Thymus (tissue), 11 donors: Measurements from ENCODE around the gene BLMH. TPM values are rescaled to one million over a fixed set of nuclear protein-coding genes. Genes with fewer than 3 reads are reported as not detected.
A peak's percentile ranks its signal among the peaks of the same experiment; 100 is the strongest.

Experiments
- DNase-seq, 9 donors: peaks; one replicate each; pipeline ENCODE4 v3.0.0-alpha.2; 2013; ENCODE audit warnings: low spot score in 9 of 9, low read depth in 6 of 9, missing footprints in 1 of 9
- H3K27ac ChIP-seq, 2 donors: one replicate each; pipeline ENCODE4 v1.5.1; 2013; ENCODE audit warnings: control low read depth in 1 of 2, low read depth in 1 of 2, low read length in 1 of 2, mild to moderate bottlenecking in 1 of 2, moderate library complexity in 1 of 2
- H3K27me3 ChIP-seq, 2 donors: one replicate each; pipeline ENCODE4 v1.5.1; 2013; ENCODE audit warnings: low read length in 1 of 2; ENCODE audit not compliant: control insufficient read depth in 2 of 2, insufficient read depth in 1 of 2
- H3K36me3 ChIP-seq, 2 donors: one replicate each; pipeline ENCODE4 v1.5.1; 2013; ENCODE audit warnings: low read length in 1 of 2, mild to moderate bottlenecking in 1 of 2, moderate library complexity in 1 of 2; ENCODE audit not compliant: control insufficient read depth in 2 of 2, insufficient read depth in 2 of 2
- H3K4me1 ChIP-seq, 2 donors: one replicate each; pipeline ENCODE4 v1.5.1; 2013; ENCODE audit warnings: low read length in 2 of 2; ENCODE audit not compliant: control insufficient read depth in 2 of 2, insufficient read depth in 2 of 2
- H3K4me3 ChIP-seq, 2 donors: one replicate each; pipeline ENCODE4 v1.5.1; 2013; ENCODE audit warnings: low read length in 2 of 2, control low read depth in 1 of 2, mild to moderate bottlenecking in 1 of 2
- H3K9me3 ChIP-seq, 2 donors: one replicate each; pipeline ENCODE4 v1.5.1; 2013; ENCODE audit warnings: low read length in 1 of 2, mild to moderate bottlenecking in 1 of 2; ENCODE audit not compliant: control insufficient read depth in 2 of 2, insufficient read depth in 1 of 2
- WGBS: extraction: QIAGEN DNeasy Blood & Tissue Kit; methylation state at CpG from one replicate; pipeline ENCODE4 v1.1.7; 2013; 5-methylcytosine and 5-hydroxymethylcytosine counted together
- polyA plus RNA-seq: library from polyadenylated mRNA; stranded (reverse); fragments of 200-250 nt; gene quantifications from one replicate; pipeline ENCODE4 v1.2.3, GENCODE V29; 2013
- total RNA-seq: library from RNA; stranded (reverse); fragments of 120-200 nt; gene quantifications from one replicate; pipeline ENCODE4 v1.2.4, GENCODE V29; 2013
- donor health status: healthy.

The BLMH gene
- total and polyA plus RNA-seq, 2 donors, result 33.3 to 37.6 TPM

DNA sequence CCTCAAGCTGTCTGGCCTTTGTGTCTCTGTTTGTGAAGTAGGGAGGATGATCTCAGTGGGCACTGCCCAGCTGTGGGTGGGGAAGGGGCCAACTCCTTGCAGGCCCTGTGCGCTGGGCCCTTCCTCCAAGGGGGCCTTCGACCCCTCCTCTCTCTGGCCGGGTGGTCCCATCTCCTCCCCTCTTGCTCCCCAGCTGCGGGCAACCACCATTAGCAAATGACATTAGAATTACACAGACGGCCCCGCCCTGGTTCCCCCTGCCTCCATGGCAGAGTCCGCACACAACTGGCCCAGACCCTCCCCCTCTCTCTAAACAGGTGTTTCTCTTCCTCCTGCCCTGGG, 53.8 kb downstream of the BLMH start:
- Histone ChIP-seq H3K4me3 (no peak overlapping the region), H3K9me3 (peaks cover 0 to 3% of the 10 kb centered on the region in 2 donors), H3K36me3 (no peaks in the 10 kb centered on the region), H3K4me1 (peaks cover 2 to 18% of the 10 kb centered on the region in 2 donors), H3K27ac (no peak overlapping the region), H3K27me3 (peaks cover 39 to 73% of the 10 kb centered on the region in 2 donors)
- WGBS, result 33% methylated on average over 7 of the region's 7 CpGs
- DNase-seq, result no peak

DNA sequence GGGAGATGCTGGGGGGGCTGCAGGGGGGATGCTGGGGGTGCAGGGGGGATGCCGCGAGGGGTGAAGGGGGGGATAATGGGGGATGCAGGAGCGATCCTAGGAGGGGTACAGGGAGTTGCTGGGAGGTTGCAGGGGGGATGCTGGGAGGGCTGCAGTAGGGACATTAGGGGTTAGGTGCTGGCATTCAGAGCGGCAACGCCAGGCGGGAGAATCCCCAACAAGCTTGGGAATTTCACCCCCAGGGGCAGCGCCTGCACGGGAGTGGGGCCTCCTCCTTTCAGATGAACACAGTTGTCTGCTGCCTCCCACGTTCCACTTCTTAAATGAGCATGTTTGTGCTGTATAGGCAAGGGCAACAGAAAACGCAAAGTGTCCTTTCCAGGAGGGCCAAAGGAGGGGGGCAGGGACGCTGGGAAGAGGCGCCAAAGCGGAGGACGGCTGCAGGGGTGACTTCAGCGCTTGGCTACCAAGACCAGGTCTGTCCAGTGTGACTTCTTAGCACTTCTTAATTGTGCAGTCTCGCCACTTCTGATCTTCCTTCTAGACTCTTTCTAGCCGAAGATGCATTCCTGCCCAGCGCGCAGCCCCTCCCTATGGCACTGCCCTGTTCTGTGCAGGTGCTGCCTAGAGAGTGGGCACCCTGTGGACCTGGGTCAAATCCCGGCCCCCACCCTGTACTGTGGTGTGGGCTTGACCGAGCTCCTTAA, 54.3 kb downstream of the BLMH start:
- H3K4me1 ChIP-seq, result peaks cover 2 to 18% of the 10 kb centered on the region in 2 donors
- H3K9me3 ChIP-seq, result peaks cover 0 to 3% of the 10 kb centered on the region in 2 donors
- H3K4me3 ChIP-seq, result no peak overlapping the region
- no peak for DNase-seq
- H3K27ac ChIP-seq, result no peak overlapping the region
- no peaks in the 10 kb centered on the region for H3K36me3 ChIP-seq
- WGBS, result 32% methylated on average over 21 of the region's 21 CpGs
- peaks cover 44 to 78% of the 10 kb centered on the region in 2 donors for H3K27me3 ChIP-seq

DNA sequence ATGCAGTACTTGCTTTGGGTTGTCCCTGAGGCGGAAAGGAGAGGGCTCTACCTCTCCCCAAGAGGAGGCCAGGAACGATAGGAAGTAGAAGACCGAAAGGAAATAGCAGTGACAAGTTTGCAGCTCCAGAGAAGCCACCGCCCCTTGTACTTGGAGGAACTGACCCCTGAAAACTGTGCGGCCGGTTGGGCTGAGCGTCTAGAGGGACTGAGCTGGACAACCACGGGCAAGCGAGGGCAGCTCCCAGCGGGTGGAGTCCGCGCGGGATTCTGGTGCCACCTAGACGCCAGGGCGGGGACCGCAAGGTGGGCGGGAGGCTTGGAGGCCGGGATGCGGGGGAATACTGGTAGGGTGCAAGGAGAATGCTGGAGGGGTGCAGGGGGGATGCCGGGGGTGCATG, 55.0 kb downstream of the BLMH start:
- no peak overlapping the region for H3K27ac ChIP-seq
- peaks cover 45 to 85% of the 10 kb centered on the region in 2 donors for H3K27me3 ChIP-seq
- peaks cover 2 to 18% of the 10 kb centered on the region in 2 donors for H3K4me1 ChIP-seq
- H3K9me3 ChIP-seq, result peaks cover 0 to 3% of the 10 kb centered on the region in 2 donors
- WGBS, result 5% methylated on average over 20 of the region's 20 CpGs
- peak in 1 of 9 donors; percentile 1 for DNase-seq
- H3K36me3 ChIP-seq, result no peaks in the 10 kb centered on the region
- H3K4me3 ChIP-seq, result peak overlapping the region in 1 of 2 donors; percentile 18

DNA sequence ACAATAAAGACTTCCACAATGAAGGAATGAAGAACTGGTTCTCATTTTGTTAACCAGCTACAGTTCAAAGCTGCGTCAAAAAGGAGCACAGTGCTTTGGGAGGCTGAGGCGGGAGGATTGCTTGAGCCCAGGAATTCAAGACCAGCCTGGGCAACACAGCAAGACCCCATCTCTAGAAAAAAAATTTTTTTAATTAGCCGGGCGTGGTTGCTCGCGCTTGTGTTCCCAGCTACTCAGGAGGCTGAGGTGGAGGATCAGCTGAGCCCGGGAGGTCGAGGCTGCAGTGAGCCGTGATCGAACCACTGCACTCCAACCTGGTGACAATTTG, 55.5 kb downstream of the BLMH start:
- DNase-seq, result no peak
- Histone ChIP-seq H3K27me3 (peaks cover 48 to 87% of the 10 kb centered on the region in 2 donors), H3K36me3 (no peaks in the 10 kb centered on the region), H3K4me3 (no peak overlapping the region), H3K27ac (no peak overlapping the region), H3K4me1 (peaks cover 2 to 18% of the 10 kb centered on the region in 2 donors), H3K9me3 (peaks cover 0 to 3% of the 10 kb centered on the region in 2 donors)
- 58% methylated on average over 10 of the region's 10 CpGs for WGBS

DNA sequence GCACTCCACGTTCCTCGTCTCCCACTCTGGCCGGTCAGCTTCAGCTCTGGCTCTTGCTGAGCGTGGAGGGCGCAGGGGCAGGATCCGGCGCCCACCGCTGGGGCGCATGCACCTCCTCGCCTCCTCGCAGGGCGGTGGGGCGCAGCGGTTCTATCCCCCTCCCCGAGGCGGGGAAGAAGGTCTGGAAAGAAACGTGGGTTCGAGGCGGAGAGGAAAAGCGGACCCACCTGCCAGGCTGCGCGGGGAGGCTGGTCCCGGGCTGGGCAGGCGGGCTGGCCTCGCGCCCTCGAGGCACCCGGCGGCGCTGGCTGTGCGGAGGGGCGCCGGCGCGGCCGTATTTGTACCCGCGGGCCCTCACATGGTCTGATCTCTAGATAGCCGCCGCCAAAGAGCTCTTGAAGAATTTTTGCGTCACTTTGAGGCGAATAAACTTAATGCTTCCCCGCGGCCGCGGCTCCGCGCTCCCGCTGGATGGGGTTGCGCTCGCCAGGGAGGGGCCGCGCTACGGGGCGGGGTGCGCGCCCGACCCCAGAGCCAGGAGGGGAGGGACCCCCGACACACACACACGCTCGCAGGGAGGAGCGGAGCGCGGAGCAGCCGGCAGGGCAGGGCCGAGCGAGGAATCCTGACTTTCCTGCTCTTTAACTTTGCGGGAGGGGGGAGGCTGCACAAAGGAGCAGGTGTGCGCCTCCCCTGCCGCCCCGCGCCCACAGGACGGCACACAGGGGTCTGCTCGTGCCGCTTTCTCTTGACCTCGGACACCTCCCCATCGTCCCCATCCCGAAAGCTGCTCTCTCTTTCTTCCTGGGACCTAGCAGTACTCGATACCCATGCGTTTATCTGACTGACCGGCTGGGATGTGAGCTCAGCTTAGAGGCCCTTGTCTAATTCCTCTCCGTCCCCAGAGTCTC, 56.1 kb downstream of the BLMH start, which contains the start of gene SLC6A4:
TSS of gene SLC6A4 (minus strand) at position 312 of the 911 bp plus-strand sequence. CDS start 13,739 bp downstream, outside the sequence.
- peaks cover 2 to 18% of the 10 kb centered on the region in 2 donors for H3K4me1 ChIP-seq
- H3K36me3 ChIP-seq, result no peaks in the 10 kb centered on the region
- no peak within 1 kb of the TSS for H3K27ac ChIP-seq
- H3K9me3 ChIP-seq, result peaks cover 0 to 3% of the 10 kb centered on the region in 2 donors
- WGBS, result 6% methylated on average over 82 of the region's 82 CpGs
- peak in 1 of 9 donors; percentile 19 for DNase-seq
- H3K4me3 ChIP-seq, result peak within 1 kb of the TSS in 1 of 2 donors; percentile 39
- H3K27me3 ChIP-seq, result peaks cover 48 to 87% of the 10 kb centered on the region in 2 donors

DNA sequence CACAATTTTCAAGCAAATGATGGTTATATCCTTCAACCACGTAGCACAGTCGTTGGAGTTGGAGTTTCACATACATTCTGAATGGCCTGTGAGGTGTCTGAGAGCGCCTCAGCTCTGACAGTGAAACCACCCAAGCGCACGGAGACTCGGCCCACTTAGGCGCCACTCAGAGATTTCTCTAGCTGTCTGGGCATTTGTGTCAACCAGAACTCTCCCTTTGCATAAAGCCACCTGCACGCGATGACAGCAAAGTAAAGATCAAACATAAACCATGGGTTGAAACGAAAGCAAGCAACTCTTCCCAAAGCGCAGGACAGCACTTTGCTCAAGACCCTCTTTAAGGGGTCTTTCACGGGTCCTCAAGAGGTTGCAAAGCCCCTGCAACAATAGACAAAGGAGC, 56.8 kb downstream of the BLMH start:
- no peak overlapping the region for H3K27ac ChIP-seq
- WGBS, result 39% methylated on average over 12 of the region's 12 CpGs
- peaks cover 48 to 88% of the 10 kb centered on the region in 2 donors for H3K27me3 ChIP-seq
- no peaks in the 10 kb centered on the region for H3K36me3 ChIP-seq
- peaks cover 0 to 3% of the 10 kb centered on the region in 2 donors for H3K9me3 ChIP-seq
- DNase-seq, result peak in 2 of 9 donors; percentile 5 to 32
- peaks cover 2 to 18% of the 10 kb centered on the region in 2 donors for H3K4me1 ChIP-seq
- peak overlapping the region in 1 of 2 donors; percentile 39 for H3K4me3 ChIP-seq

DNA sequence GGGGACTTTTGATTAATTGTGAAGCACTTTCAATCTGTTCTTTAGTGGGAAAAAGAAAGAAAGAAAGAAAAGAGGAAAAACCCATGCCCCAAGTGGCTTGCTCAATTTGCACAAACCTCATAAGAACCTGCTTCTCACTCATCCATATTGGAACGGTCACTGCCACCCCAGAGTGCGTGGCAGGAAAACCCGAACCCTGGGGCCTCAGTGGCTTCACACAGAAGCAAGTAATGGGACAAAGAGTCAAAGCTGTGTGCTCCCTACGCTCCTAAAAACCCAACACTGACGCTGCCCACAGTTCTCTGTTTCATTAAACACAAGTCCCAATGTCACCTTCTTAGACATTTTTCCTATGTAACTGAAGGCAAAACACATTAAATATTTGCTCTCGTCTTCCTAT, 57.4 kb downstream of the BLMH start:
- Histone ChIP-seq H3K4me1 (peaks cover 2 to 18% of the 10 kb centered on the region in 2 donors), H3K27ac (no peak overlapping the region), H3K36me3 (no peaks in the 10 kb centered on the region), H3K27me3 (peaks cover 48 to 85% of the 10 kb centered on the region in 2 donors), H3K9me3 (peaks cover 0 to 3% of the 10 kb centered on the region in 2 donors), H3K4me3 (no peak overlapping the region)
- DNase-seq, result no peak
- 95% methylated on average over 6 of the region's 6 CpGs for WGBS

DNA sequence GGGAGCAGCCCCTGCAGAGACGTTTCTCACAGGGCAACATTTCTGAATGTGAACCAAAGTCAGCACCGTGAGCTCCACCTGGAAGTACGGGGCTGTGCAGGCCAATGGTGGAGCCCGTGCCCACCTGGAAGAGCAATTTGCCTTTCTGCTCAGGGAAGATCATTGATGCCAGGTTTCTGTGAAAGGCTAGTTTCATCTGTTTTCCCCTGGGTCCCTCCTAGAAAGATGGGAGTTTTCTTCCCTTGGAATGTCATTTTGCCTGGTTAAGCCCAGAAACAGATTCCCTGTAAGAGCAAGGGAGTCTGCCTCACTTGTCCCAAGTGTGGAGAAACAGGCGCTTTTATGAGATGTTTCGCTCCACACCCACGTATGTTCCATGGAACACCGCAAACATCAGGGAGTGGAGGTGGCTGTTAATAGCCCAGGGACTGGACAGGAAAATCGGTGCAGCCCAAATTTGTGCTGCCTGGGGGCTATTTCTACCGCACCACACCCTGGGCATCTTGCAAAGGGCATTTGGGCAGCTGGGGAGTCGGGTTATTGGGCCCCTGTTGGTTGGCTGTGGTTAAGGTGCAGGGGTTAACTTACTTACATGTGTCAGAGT, 58.8 kb downstream of the BLMH start:
- Histone ChIP-seq H3K4me1 (peaks cover 2 to 13% of the 10 kb centered on the region in 2 donors), H3K36me3 (no peaks in the 10 kb centered on the region), H3K27me3 (peaks cover 42 to 75% of the 10 kb centered on the region in 2 donors), H3K4me3 (no peak overlapping the region), H3K27ac (no peak overlapping the region), H3K9me3 (no peaks in the 10 kb centered on the region)
- no peak for DNase-seq
- 88% methylated on average over 11 of the region's 11 CpGs for WGBS
